HUDEP-2 (cell line): ENCODE measurements around the gene SMTNL2.

Source experiments
- DNase-seq, 76 experiments: peaks; one replicate each; lab custom pipeline; 2025; ENCODE audit not compliant: unreplicated experiment in 76 of 76; lab: John Stamatoyannopoulos, UW

Gene SMTNL2

GRCh38 chr17:4544951-4545216 lies 39.4 kb upstream of the SMTNL2 start:
- DNase-seq, result no peak

GRCh38 chr17:4545217-4545951 lies 38.9 kb upstream of the SMTNL2 start:
- no peak for DNase-seq

GRCh38 chr17:4547118-4547906 lies 37.0 kb upstream of the SMTNL2 start:
- no peak for DNase-seq

- DNase-seq, result no peak
Observed at GRCh38 chr17:4548061-4548461, 36.3 kb upstream of the SMTNL2 start.

GRCh38 chr17:4548721-4549531 lies 35.4 kb upstream of the SMTNL2 start:
- no peak for DNase-seq

- DNase-seq, result no peak
Observed at GRCh38 chr17:4549781-4550533, 34.4 kb upstream of the SMTNL2 start.

- DNase-seq, result no peak
Observed at GRCh38 chr17:4550534-4551039, 33.7 kb upstream of the SMTNL2 start.

GRCh38 chr17:4551141-4551540 lies 33.2 kb upstream of the SMTNL2 start:
- DNase-seq, result peak in 35 of 76 experiments; percentile 2 to 56 (median 30)

GRCh38 chr17:4551796-4552525 lies 32.4 kb upstream of the SMTNL2 start:
- no peak for DNase-seq

GRCh38 chr17:4553669-4554068 lies 30.7 kb upstream of the SMTNL2 start:
- DNase-seq, result peak in 1 of 76 experiments; percentile 9

- no peak for DNase-seq
Observed at GRCh38 chr17:4554441-4554996, 29.8 kb upstream of the SMTNL2 start.

- DNase-seq, result peak in 75 of 76 experiments; percentile 25 to 96 (median 92)
Observed at GRCh38 chr17:4554997-4555799, 29.1 kb upstream of the SMTNL2 start, which contains the start of gene MYBBP1A. Gene MYBBP1A (minus strand): TSS chr17:4555384. CDS start chr17:4555324, 60 bp downstream.

- no peak for DNase-seq
Observed at GRCh38 chr17:4555873-4556759, 28.2 kb upstream of the SMTNL2 start.

- no peak for DNase-seq
Observed at GRCh38 chr17:4556996-4557395, 27.3 kb upstream of the SMTNL2 start.

GRCh38 chr17:4557626-4558346 lies 26.5 kb upstream of the SMTNL2 start:
- no peak for DNase-seq

- DNase-seq, result no peak
Observed at GRCh38 chr17:4558347-4558971, 25.9 kb upstream of the SMTNL2 start.
